Activated CD4-positive, alpha-beta T cell treated with anti-CD3 and anti-CD28 coated beads, Interleukin-2, amount 50 U/mL, for 48 hours (primary cell): ENCODE data around the gene SESN3.
A peak's percentile ranks its signal among the peaks of the same experiment; 100 is the strongest.
"Not testable (repeated sequence)": the region's sequence is repeated elsewhere in the genome, so short reads cannot be mapped to it uniquely, and the experiment has no call there.

Source experiments
- DNase-seq, 2 experiments: peaks; one replicate each; pipeline ENCODE4 v3.0.0-alpha.2; 2020

The SESN3 gene

GRCh38 chr11:95218149-95218548 lies 12.9 kb downstream of the SESN3 start:
- no peak for DNase-seq

- DNase-seq = no peak
These were observed 18.4 kb downstream of the SESN3 start for GRCh38 chr11:95212609-95213008.

GRCh38 chr11:95209535-95209934 lies 21.5 kb downstream of the SESN3 start:
- DNase-seq = not testable (repeated sequence)

GRCh38 chr11:95200781-95201457 lies 30.1 kb downstream of the SESN3 start:
- DNase-seq = no peak

GRCh38 chr11:95195831-95196230 lies 35.2 kb downstream of the SESN3 start:
- no peak for DNase-seq

GRCh38 chr11:95193541-95193940 lies 37.5 kb downstream of the SESN3 start:
- DNase-seq = no peak

- DNase-seq = no peak
These were observed 38.3 kb downstream of the SESN3 start for GRCh38 chr11:95192717-95193116.

GRCh38 chr11:95187723-95188122 lies 43.3 kb downstream of the SESN3 start:
- DNase-seq = no peak

GRCh38 chr11:95182397-95182796 lies 48.6 kb downstream of the SESN3 start:
- no peak for DNase-seq

GRCh38 chr11:95175818-95176380 lies 55.1 kb downstream of the SESN3 start:
- no peak for DNase-seq

- DNase-seq = no peak
These were observed 60.7 kb downstream of the SESN3 start for GRCh38 chr11:95170294-95170693.

GRCh38 chr11:95166781-95167180 lies 64.2 kb downstream of the SESN3 start:
- no peak for DNase-seq

- no peak for DNase-seq
These were observed 65.4 kb downstream of the SESN3 start for GRCh38 chr11:95165638-95166037.

- no peak for DNase-seq
These were observed 67.9 kb downstream of the SESN3 start for GRCh38 chr11:95163106-95163505.

GRCh38 chr11:95161248-95161647 lies 69.8 kb downstream of the SESN3 start:
- DNase-seq = no peak

- DNase-seq = no peak
These were observed 73.2 kb downstream of the SESN3 start for GRCh38 chr11:95157824-95158223.

- no peak for DNase-seq
These were observed 74.0 kb downstream of the SESN3 start for GRCh38 chr11:95156916-95157541.

- no peak for DNase-seq
These were observed 74.8 kb downstream of the SESN3 start for GRCh38 chr11:95156133-95156721.

GRCh38 chr11:95155385-95155784 lies 75.6 kb downstream of the SESN3 start:
- DNase-seq = no peak

- DNase-seq = peak; percentile 65 to 73
These were observed 76.5 kb downstream of the SESN3 start for GRCh38 chr11:95154514-95154913.

- DNase-seq = no peak
These were observed 77.2 kb downstream of the SESN3 start for GRCh38 chr11:95153857-95154246.

- DNase-seq = peak in 1 of 2 experiments; percentile 32
These were observed 77.8 kb downstream of the SESN3 start for GRCh38 chr11:95152876-95153856.
